Immature natural killer cell (primary cell): ENCODE measurements around the gene MAP3K14. TPM values are rescaled to one million over a fixed set of nuclear protein-coding genes. Genes with fewer than 3 reads are reported as not detected.

Experiments
- DNase-seq, 3 donors: peaks; one replicate each; pipeline ENCODE4 v3.0.0; 2022; ENCODE audit warnings: mixed read lengths in 1 of 3
- H3K27ac Mint-ChIP-seq, 6 donors: one replicate each; pipeline ENCODE4 v1.8.0; 2020; ENCODE audit warnings: mixed read lengths in 6 of 6, mild to moderate bottlenecking in 5 of 6, inconsistent platforms in 4 of 6, moderate library complexity in 3 of 6
- H3K27me3 Mint-ChIP-seq, 3 donors: one replicate each; pipeline ENCODE4 v1.8.0; 2020 to 2021; ENCODE audit warnings: low read depth in 3 of 3, mild to moderate bottlenecking in 3 of 3, mixed read lengths in 3 of 3, moderate library complexity in 3 of 3, inconsistent platforms in 1 of 3
- H3K36me3 Mint-ChIP-seq, 3 donors: one replicate each; pipeline ENCODE4 v1.8.0; 2020; ENCODE audit warnings: mixed read lengths in 3 of 3, inconsistent platforms in 2 of 3, mild to moderate bottlenecking in 2 of 3
- H3K4me1 Mint-ChIP-seq, 2 donors: one replicate each; pipeline ENCODE4 v1.8.0; 2020; ENCODE audit warnings: inconsistent platforms in 2 of 2, mild to moderate bottlenecking in 2 of 2, mixed read lengths in 2 of 2, moderate library complexity in 1 of 2
- H3K4me3 Mint-ChIP-seq, 5 donors: one replicate each; pipeline ENCODE4 v1.8.0; 2020; ENCODE audit warnings: mild to moderate bottlenecking in 5 of 5, mixed read lengths in 5 of 5, inconsistent platforms in 3 of 5, moderate library complexity in 3 of 5
- H3K9me3 Mint-ChIP-seq, 6 donors: one replicate each; pipeline ENCODE4 v1.8.0; 2020; ENCODE audit warnings: mild to moderate bottlenecking in 6 of 6, mixed read lengths in 6 of 6, inconsistent platforms in 4 of 6, moderate library complexity in 3 of 6
- polyA plus RNA-seq, 3 donors: library from polyadenylated mRNA; unstranded; fragments of 300-500 nt; fragmentation: Illumina TruSeq; gene quantifications; one replicate each; pipeline ENCODE4 v1.2.3, GENCODE V29; 2021

The MAP3K14 gene
- polyA plus RNA-seq, 3 donors from 2014 or later, result 1.0 to 3.4 (median 3.0) TPM

- Mint-ChIP-seq H3K4me3 (peak overlapping the region; percentile 33 to 100 (median 88)), H3K9me3 (no peaks in the 10 kb centered on the region), H3K36me3 (peaks cover 0 to 12% (median 4%) of the 10 kb centered on the region in 3 donors), H3K27me3 (peaks cover 14 to 45% (median 24%) of the 10 kb centered on the region in 3 donors), H3K4me1 (peaks cover 87 to 90% of the 10 kb centered on the region in 2 donors), H3K27ac (peak overlapping the region; percentile 98 to 100 (median 99))
- no peak for DNase-seq
These were observed 86.4 kb downstream of the MAP3K14 start for GRCh38 chr17:45230410-45230786.

GRCh38 chr17:45229681-45230409 lies 87.0 kb downstream of the MAP3K14 start:
- Mint-ChIP-seq H3K4me3 (peak overlapping the region; percentile 82 to 100 (median 88)), H3K27me3 (peaks cover 16 to 49% (median 27%) of the 10 kb centered on the region in 3 donors), H3K4me1 (peaks cover 87 to 90% of the 10 kb centered on the region in 2 donors), H3K27ac (peak overlapping the region; percentile 98 to 100 (median 99)), H3K9me3 (no peaks in the 10 kb centered on the region), H3K36me3 (peaks cover 0 to 12% (median 4%) of the 10 kb centered on the region in 3 donors)
- DNase-seq, result peak; percentile 47 to 68 (median 57)

- DNase-seq, result peak; percentile 88 to 94 (median 90)
- Mint-ChIP-seq H3K4me1 (peaks cover 92 to 93% of the 10 kb centered on the region in 2 donors), H3K27me3 (peaks cover 20 to 51% (median 27%) of the 10 kb centered on the region in 3 donors), H3K9me3 (no peaks in the 10 kb centered on the region), H3K27ac (peak overlapping the region; percentile 98 to 100 (median 99)), H3K36me3 (peaks cover 0 to 11% (median 4%) of the 10 kb centered on the region in 3 donors), H3K4me3 (peak overlapping the region; percentile 82 to 100 (median 88))
These were observed 87.9 kb downstream of the MAP3K14 start for GRCh38 chr17:45228763-45229539.

- Mint-ChIP-seq H3K27ac (peak overlapping the region; percentile 98 to 100 (median 99)), H3K36me3 (peaks cover 0 to 8% (median 8%) of the 10 kb centered on the region in 3 donors), H3K4me1 (peaks cover 94 to 96% of the 10 kb centered on the region in 2 donors), H3K4me3 (peak overlapping the region; percentile 85 to 100 (median 99)), H3K27me3 (peaks cover 27 to 59% (median 31%) of the 10 kb centered on the region in 3 donors), H3K9me3 (no peaks in the 10 kb centered on the region)
- no peak for DNase-seq
These were observed 88.7 kb downstream of the MAP3K14 start for GRCh38 chr17:45227926-45228762.

- DNase-seq, result peak in 2 of 3 donors; percentile 49 to 52
- H3K36me3 Mint-ChIP-seq, result peaks cover 0 to 4% (median 2%) of the 10 kb centered on the region in 3 donors
- peaks cover 33 to 65% (median 34%) of the 10 kb centered on the region in 3 donors for H3K27me3 Mint-ChIP-seq
- peak overlapping the region; percentile 95 to 100 (median 99) for H3K4me3 Mint-ChIP-seq
- H3K4me1 Mint-ChIP-seq, result peaks cover 87 to 92% of the 10 kb centered on the region in 2 donors
- H3K27ac Mint-ChIP-seq, result peak overlapping the region; percentile 98 to 100 (median 99)
- no peaks in the 10 kb centered on the region for H3K9me3 Mint-ChIP-seq
These were observed 89.5 kb downstream of the MAP3K14 start for GRCh38 chr17:45227101-45227925.

GRCh38 chr17:45226576-45226975 lies 90.2 kb downstream of the MAP3K14 start:
- Mint-ChIP-seq H3K4me1 (peaks cover 80 to 85% of the 10 kb centered on the region in 2 donors), H3K36me3 (peaks cover 0 to 4% (median 0%) of the 10 kb centered on the region in 3 donors), H3K9me3 (no peaks in the 10 kb centered on the region), H3K27ac (peak overlapping the region; percentile 98 to 100 (median 99)), H3K4me3 (peak overlapping the region; percentile 95 to 100 (median 99)), H3K27me3 (peaks cover 33 to 65% (median 34%) of the 10 kb centered on the region in 3 donors)
- no peak for DNase-seq

GRCh38 chr17:45225964-45226530 lies 90.8 kb downstream of the MAP3K14 start:
- Mint-ChIP-seq H3K36me3 (peaks cover 0 to 4% (median 0%) of the 10 kb centered on the region in 3 donors), H3K4me1 (peaks cover 78 to 84% of the 10 kb centered on the region in 2 donors), H3K27ac (peak overlapping the region; percentile 98 to 100 (median 99)), H3K27me3 (peaks cover 33 to 65% (median 34%) of the 10 kb centered on the region in 3 donors), H3K9me3 (no peaks in the 10 kb centered on the region), H3K4me3 (peak overlapping the region; percentile 95 to 100 (median 99))
- DNase-seq, result peak; percentile 92 to 95 (median 94)

GRCh38 chr17:45225051-45225700 lies 91.6 kb downstream of the MAP3K14 start:
- Mint-ChIP-seq H3K4me3 (peak overlapping the region; percentile 95 to 100 (median 99)), H3K4me1 (peaks cover 80 to 86% of the 10 kb centered on the region in 2 donors), H3K27me3 (peaks cover 34 to 68% (median 37%) of the 10 kb centered on the region in 3 donors), H3K36me3 (peaks cover 0 to 4% (median 0%) of the 10 kb centered on the region in 3 donors), H3K9me3 (no peaks in the 10 kb centered on the region), H3K27ac (peak overlapping the region; percentile 98 to 100 (median 99))
- peak in 2 of 3 donors; percentile 36 to 38 for DNase-seq

- Mint-ChIP-seq H3K36me3 (peaks cover 0 to 4% (median 0%) of the 10 kb centered on the region in 3 donors), H3K27ac (peak overlapping the region; percentile 98 to 100 (median 99)), H3K27me3 (peaks cover 34 to 64% (median 38%) of the 10 kb centered on the region in 3 donors), H3K4me1 (peaks cover 80 to 86% of the 10 kb centered on the region in 2 donors), H3K4me3 (peak overlapping the region; percentile 95 to 100 (median 99)), H3K9me3 (no peaks in the 10 kb centered on the region)
- DNase-seq, result no peak
These were observed 92.2 kb downstream of the MAP3K14 start for GRCh38 chr17:45224671-45225050.

- Mint-ChIP-seq H3K27me3 (peaks cover 29 to 59% (median 32%) of the 10 kb centered on the region in 3 donors), H3K36me3 (peaks cover 2 to 5% (median 3%) of the 10 kb centered on the region in 3 donors)
These were observed 93.0 kb downstream of the MAP3K14 start for GRCh38 chr17:45223539-45224528.

More at GRCh38 chr17:45223539-45224528, 93.0 kb downstream of the MAP3K14 start:
- Mint-ChIP-seq H3K4me1 (peaks cover 80 to 86% of the 10 kb centered on the region in 2 donors), H3K27ac (peak overlapping the region; percentile 98 to 100 (median 99)), H3K9me3 (no peaks in the 10 kb centered on the region), H3K4me3 (peak overlapping the region; percentile 95 to 100 (median 99))
- peak; percentile 69 to 74 (median 73) for DNase-seq
